ENCODE results near the gene VAT1L.

DNA sequence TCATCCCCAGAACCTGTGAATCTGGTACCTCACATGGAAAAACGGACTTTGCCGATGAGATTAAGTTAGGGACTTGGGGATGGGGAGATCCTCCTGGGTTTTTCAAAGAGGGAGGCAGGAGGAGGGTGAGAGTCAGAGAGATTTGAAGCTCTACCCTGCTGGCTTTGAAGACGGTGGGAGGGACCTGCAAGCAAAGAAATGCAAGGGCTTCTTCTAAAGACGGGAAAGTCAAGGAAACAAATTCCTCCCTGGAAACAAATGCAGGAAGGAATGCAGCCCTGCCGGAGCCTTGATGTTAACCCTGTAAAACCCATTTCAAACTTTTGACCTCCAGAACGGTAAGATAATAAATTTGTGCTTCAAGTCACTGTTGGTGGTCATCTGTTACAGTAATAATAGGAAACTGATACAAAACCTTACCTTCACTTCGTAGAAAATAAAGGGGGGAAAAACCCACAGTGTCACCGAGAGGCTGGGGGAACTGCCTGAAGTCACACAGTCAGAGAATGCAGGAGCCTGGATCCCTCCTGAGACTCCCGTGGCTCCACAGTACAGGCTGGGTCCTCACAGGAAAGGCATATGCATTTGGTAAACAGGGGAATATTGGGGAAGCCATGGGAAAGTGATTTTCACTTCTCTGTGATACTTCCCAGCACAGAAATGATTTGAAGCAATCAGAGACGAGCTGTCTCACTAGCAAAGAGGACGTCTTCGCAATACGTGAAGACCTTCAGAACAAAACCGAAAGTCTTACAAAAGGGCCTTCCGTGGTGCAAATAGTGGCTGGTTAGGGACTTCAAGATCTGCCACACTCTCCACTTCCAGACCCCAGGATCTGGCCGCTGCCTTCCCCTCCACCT lies 175.1 kb downstream of the VAT1L start:
- TF ChIP-seq, protein P1, sequence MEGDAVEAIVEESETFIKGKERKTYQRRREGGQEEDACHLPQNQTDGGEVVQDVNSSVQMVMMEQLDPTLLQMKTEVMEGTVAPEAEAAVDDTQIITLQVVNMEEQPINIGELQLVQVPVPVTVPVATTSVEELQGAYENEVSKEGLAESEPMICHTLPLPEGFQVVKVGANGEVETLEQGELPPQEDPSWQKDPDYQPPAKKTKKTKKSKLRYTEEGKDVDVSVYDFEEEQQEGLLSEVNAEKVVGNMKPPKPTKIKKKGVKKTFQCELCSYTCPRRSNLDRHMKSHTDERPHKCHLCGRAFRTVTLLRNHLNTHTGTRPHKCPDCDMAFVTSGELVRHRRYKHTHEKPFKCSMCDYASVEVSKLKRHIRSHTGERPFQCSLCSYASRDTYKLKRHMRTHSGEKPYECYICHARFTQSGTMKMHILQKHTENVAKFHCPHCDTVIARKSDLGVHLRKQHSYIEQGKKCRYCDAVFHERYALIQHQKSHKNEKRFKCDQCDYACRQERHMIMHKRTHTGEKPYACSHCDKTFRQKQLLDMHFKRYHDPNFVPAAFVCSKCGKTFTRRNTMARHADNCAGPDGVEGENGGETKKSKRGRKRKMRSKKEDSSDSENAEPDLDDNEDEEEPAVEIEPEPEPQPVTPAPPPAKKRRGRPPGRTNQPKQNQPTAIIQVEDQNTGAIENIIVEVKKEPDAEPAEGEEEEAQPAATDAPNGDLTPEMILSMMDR (IDR thresholded peaks at IDR 0.05) = no peak
- TF ChIP-seq POLR2A (IDR thresholded peaks at IDR 0.05) = no peak

Measured in vagina (tissue), 2 donors.